HG03558 (cell line): Measurements from ENCODE around the gene SHISA4.
"Not testable (repeated sequence)": the region's sequence is repeated elsewhere in the genome, so short reads cannot be mapped to it uniquely, and the experiment has no call there.

Experiments used
- ATAC-seq: cut with Tn5 transposase; IDR thresholded peaks from one replicate; pipeline ENCODE4 v1.9.1; 2021; ENCODE audit warnings: moderate number of reproducible peaks; ENCODE audit not compliant: unreplicated experiment; ENCODE audit errors: extremely low read depth

The SHISA4 gene

GRCh38 chr1:201918343-201918742 is 29.6 kb downstream of the SHISA4 start:
- ATAC-seq = no peak

- ATAC-seq = no peak
Observed at GRCh38 chr1:201921952-201922558, 33.4 kb downstream of the SHISA4 start.

- no peak for ATAC-seq
Observed at GRCh38 chr1:201925301-201925567, 36.5 kb downstream of the SHISA4 start.

- ATAC-seq = no peak
Observed at GRCh38 chr1:201925981-201926645, 37.4 kb downstream of the SHISA4 start.

- ATAC-seq = no peak
Observed at GRCh38 chr1:201928266-201928665, 39.6 kb downstream of the SHISA4 start.

GRCh38 chr1:201930137-201930536 is 41.4 kb downstream of the SHISA4 start:
- ATAC-seq = no peak

- ATAC-seq = no peak
Observed at GRCh38 chr1:201930803-201931202, 42.1 kb downstream of the SHISA4 start.

- no peak for ATAC-seq
Observed at GRCh38 chr1:201933840-201934430, 45.2 kb downstream of the SHISA4 start.

- ATAC-seq = no peak
Observed at GRCh38 chr1:201937624-201938213, 49.0 kb downstream of the SHISA4 start.

GRCh38 chr1:201938440-201939035 is 49.8 kb downstream of the SHISA4 start:
- no peak for ATAC-seq

GRCh38 chr1:201939148-201939547 is 50.5 kb downstream of the SHISA4 start:
- ATAC-seq = no peak

- no peak for ATAC-seq
Observed at GRCh38 chr1:201939574-201939973, 50.9 kb downstream of the SHISA4 start.

GRCh38 chr1:201940316-201940715 is 51.6 kb downstream of the SHISA4 start:
- not testable (repeated sequence) for ATAC-seq

- no peak for ATAC-seq
Observed at GRCh38 chr1:201941420-201942128, 52.9 kb downstream of the SHISA4 start.

GRCh38 chr1:201942129-201942495 is 53.4 kb downstream of the SHISA4 start:
- no peak for ATAC-seq
